Measurements from ENCODE around the gene TPD52L2.
"Not testable (repeated sequence)": the region's sequence is repeated elsewhere in the genome, so short reads cannot be mapped to it uniquely, and the experiment has no call there.

TPD52L2 gene

GRCh38 chr20:63876489-63877036, 11.5 kb downstream of the TPD52L2 start:
- H3K27me3 Mint-ChIP-seq = no peaks in the 10 kb centered on the region
- peaks cover 6% of the 10 kb centered on the region for H3K4me1 Mint-ChIP-seq (ENCODE audit: low read depth)
- peaks cover 6% of the 10 kb centered on the region for H3K36me3 Mint-ChIP-seq
- no peaks in the 10 kb centered on the region for H3K9me3 Mint-ChIP-seq (ENCODE audit: low read depth)
- no peak overlapping the region for H3K4me3 Mint-ChIP-seq
- H3K27ac Mint-ChIP-seq = no peak overlapping the region

GRCh38 chr20:63877755-63878470, 12.8 kb downstream of the TPD52L2 start:
- Mint-ChIP-seq H3K27ac (no peak overlapping the region), H3K4me1 (ENCODE audit: low read depth) (peaks cover 6% of the 10 kb centered on the region), H3K36me3 (peaks cover 6% of the 10 kb centered on the region), H3K4me3 (no peak overlapping the region), H3K27me3 (no peaks in the 10 kb centered on the region), H3K9me3 (ENCODE audit: low read depth) (no peaks in the 10 kb centered on the region)

- H3K36me3 Mint-ChIP-seq = peaks cover 3% of the 10 kb centered on the region
These were observed 14.0 kb downstream of the TPD52L2 start for GRCh38 chr20:63878899-63879663.

GRCh38 chr20:63880901-63881300, 15.8 kb downstream of the TPD52L2 start:
- not testable (repeated sequence) for H3K4me1 Mint-ChIP-seq (ENCODE audit: low read depth); H3K9me3 Mint-ChIP-seq (ENCODE audit: low read depth); H3K4me3 Mint-ChIP-seq; H3K36me3 Mint-ChIP-seq; H3K27ac Mint-ChIP-seq; H3K27me3 Mint-ChIP-seq

More at GRCh38 chr20:63878899-63879663, 14.0 kb downstream of the TPD52L2 start:
- Mint-ChIP-seq H3K4me3 (no peak overlapping the region), H3K9me3 (ENCODE audit: low read depth) (no peaks in the 10 kb centered on the region), H3K4me1 (ENCODE audit: low read depth) (peaks cover 1% of the 10 kb centered on the region), H3K27me3 (no peaks in the 10 kb centered on the region), H3K27ac (no peak overlapping the region)

- H3K27me3 Mint-ChIP-seq = no peaks in the 10 kb centered on the region
- H3K27ac Mint-ChIP-seq = no peak overlapping the region
- no peaks in the 10 kb centered on the region for H3K36me3 Mint-ChIP-seq
- H3K9me3 Mint-ChIP-seq (ENCODE audit: low read depth) = no peaks in the 10 kb centered on the region
- no peaks in the 10 kb centered on the region for H3K4me1 Mint-ChIP-seq (ENCODE audit: low read depth)
- no peak overlapping the region for H3K4me3 Mint-ChIP-seq
These were observed 16.6 kb downstream of the TPD52L2 start for GRCh38 chr20:63881451-63882226.

GRCh38 chr20:63882257-63883200, 17.5 kb downstream of the TPD52L2 start:
- H3K27me3 Mint-ChIP-seq = no peaks in the 10 kb centered on the region
- no peaks in the 10 kb centered on the region for H3K4me1 Mint-ChIP-seq (ENCODE audit: low read depth)
- no peaks in the 10 kb centered on the region for H3K36me3 Mint-ChIP-seq
- no peaks in the 10 kb centered on the region for H3K9me3 Mint-ChIP-seq (ENCODE audit: low read depth)
- no peak overlapping the region for H3K4me3 Mint-ChIP-seq
- no peak overlapping the region for H3K27ac Mint-ChIP-seq

- H3K4me1 Mint-ChIP-seq (ENCODE audit: low read depth) = no peaks in the 10 kb centered on the region
- H3K27ac Mint-ChIP-seq = no peak overlapping the region
- H3K4me3 Mint-ChIP-seq = no peak overlapping the region
- H3K9me3 Mint-ChIP-seq (ENCODE audit: low read depth) = no peaks in the 10 kb centered on the region
- no peaks in the 10 kb centered on the region for H3K36me3 Mint-ChIP-seq
- no peaks in the 10 kb centered on the region for H3K27me3 Mint-ChIP-seq
These were observed 18.1 kb downstream of the TPD52L2 start for GRCh38 chr20:63883201-63883593.

- Mint-ChIP-seq H3K36me3 (no peaks in the 10 kb centered on the region), H3K9me3 (ENCODE audit: low read depth) (no peaks in the 10 kb centered on the region), H3K4me1 (ENCODE audit: low read depth) (no peaks in the 10 kb centered on the region), H3K27ac (no peak overlapping the region), H3K4me3 (no peak overlapping the region), H3K27me3 (no peaks in the 10 kb centered on the region)
These were observed 19.6 kb downstream of the TPD52L2 start for GRCh38 chr20:63884506-63885263.

- Mint-ChIP-seq H3K36me3 (no peaks in the 10 kb centered on the region), H3K4me3 (no peak overlapping the region), H3K27ac (no peak overlapping the region), H3K4me1 (ENCODE audit: low read depth) (no peaks in the 10 kb centered on the region), H3K9me3 (ENCODE audit: low read depth) (no peaks in the 10 kb centered on the region), H3K27me3 (no peaks in the 10 kb centered on the region)
These were observed 20.4 kb downstream of the TPD52L2 start for GRCh38 chr20:63885264-63886053.

- no peaks in the 10 kb centered on the region for H3K27me3 Mint-ChIP-seq
- no peaks in the 10 kb centered on the region for H3K9me3 Mint-ChIP-seq (ENCODE audit: low read depth)
- H3K27ac Mint-ChIP-seq = no peak overlapping the region
- H3K4me3 Mint-ChIP-seq = no peak overlapping the region
- no peaks in the 10 kb centered on the region for H3K4me1 Mint-ChIP-seq (ENCODE audit: low read depth)
- no peaks in the 10 kb centered on the region for H3K36me3 Mint-ChIP-seq
These were observed 21.0 kb downstream of the TPD52L2 start for GRCh38 chr20:63886054-63886419.

GRCh38 chr20:63886921-63887320, 21.9 kb downstream of the TPD52L2 start:
- Mint-ChIP-seq H3K27ac (no peak overlapping the region), H3K4me3 (no peak overlapping the region), H3K36me3 (no peaks in the 10 kb centered on the region), H3K27me3 (no peaks in the 10 kb centered on the region), H3K4me1 (ENCODE audit: low read depth) (no peaks in the 10 kb centered on the region), H3K9me3 (ENCODE audit: low read depth) (no peaks in the 10 kb centered on the region)

- H3K4me3 Mint-ChIP-seq = no peak overlapping the region
- no peaks in the 10 kb centered on the region for H3K27me3 Mint-ChIP-seq
- H3K36me3 Mint-ChIP-seq = no peaks in the 10 kb centered on the region
- H3K4me1 Mint-ChIP-seq (ENCODE audit: low read depth) = peaks cover 4% of the 10 kb centered on the region
- H3K9me3 Mint-ChIP-seq (ENCODE audit: low read depth) = no peaks in the 10 kb centered on the region
- no peak overlapping the region for H3K27ac Mint-ChIP-seq
These were observed 24.5 kb downstream of the TPD52L2 start for GRCh38 chr20:63889241-63890200.

Data from activated naive CD8-positive, alpha-beta T cell (primary cell).